Stimulated activated naive CD4-positive, alpha-beta T cell treated with Interleukin-2 at 50 U/mL for 16 hours (primary cell): ENCODE measurements around the gene ACTN4.

Experiments used
- DNase-seq: peaks from one replicate; lab custom pipeline; 2025; lab: John Stamatoyannopoulos, UW

Gene ACTN4

GRCh38 chr19:38725469-38726283 lies 78.2 kb downstream of the ACTN4 start:
- no peak for DNase-seq

GRCh38 chr19:38726284-38726673 lies 78.8 kb downstream of the ACTN4 start:
- no peak for DNase-seq

- DNase-seq, result peak; percentile 24
Measured at GRCh38 chr19:38726761-38727301, 79.4 kb downstream of the ACTN4 start.

- no peak for DNase-seq
Measured at GRCh38 chr19:38727306-38727867, 79.9 kb downstream of the ACTN4 start.

- DNase-seq, result no peak
Measured at GRCh38 chr19:38727868-38728660, 80.6 kb downstream of the ACTN4 start.

DNA sequence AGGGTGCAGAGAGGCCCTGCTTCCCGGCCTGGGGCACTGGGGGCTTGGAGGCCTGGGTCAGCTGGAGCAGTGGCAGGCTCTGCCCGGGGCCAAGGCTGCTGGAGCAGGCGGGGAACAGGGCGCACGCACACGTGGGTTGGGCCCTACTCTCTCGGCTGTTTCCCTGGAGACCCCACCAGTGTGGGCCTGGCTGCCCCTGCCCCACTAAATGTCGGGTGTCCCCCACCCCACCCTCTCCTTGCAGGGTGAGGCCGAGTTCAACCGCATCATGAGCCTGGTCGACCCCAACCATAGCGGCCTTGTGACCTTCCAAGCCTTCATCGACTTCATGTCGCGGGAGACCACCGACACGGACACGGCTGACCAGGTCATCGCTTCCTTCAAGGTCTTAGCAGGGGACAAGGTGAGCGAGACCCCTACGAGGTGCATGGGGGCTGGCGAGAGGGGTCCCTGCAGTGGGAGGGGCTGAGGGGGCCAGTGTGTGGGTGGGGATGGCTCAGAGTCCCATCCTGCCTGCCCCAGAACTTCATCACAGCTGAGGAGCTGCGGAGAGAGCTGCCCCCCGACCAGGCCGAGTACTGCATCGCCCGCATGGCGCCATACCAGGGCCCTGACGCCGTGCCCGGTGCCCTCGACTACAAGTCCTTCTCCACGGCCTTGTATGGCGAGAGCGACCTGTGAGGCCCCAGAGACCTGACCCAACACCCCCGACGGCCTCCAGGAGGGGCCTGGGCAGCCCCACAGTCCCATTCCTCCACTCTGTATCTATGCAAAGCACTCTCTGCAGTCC lies 81.5 kb downstream of the ACTN4 start:
- no peak for DNase-seq

DNA sequence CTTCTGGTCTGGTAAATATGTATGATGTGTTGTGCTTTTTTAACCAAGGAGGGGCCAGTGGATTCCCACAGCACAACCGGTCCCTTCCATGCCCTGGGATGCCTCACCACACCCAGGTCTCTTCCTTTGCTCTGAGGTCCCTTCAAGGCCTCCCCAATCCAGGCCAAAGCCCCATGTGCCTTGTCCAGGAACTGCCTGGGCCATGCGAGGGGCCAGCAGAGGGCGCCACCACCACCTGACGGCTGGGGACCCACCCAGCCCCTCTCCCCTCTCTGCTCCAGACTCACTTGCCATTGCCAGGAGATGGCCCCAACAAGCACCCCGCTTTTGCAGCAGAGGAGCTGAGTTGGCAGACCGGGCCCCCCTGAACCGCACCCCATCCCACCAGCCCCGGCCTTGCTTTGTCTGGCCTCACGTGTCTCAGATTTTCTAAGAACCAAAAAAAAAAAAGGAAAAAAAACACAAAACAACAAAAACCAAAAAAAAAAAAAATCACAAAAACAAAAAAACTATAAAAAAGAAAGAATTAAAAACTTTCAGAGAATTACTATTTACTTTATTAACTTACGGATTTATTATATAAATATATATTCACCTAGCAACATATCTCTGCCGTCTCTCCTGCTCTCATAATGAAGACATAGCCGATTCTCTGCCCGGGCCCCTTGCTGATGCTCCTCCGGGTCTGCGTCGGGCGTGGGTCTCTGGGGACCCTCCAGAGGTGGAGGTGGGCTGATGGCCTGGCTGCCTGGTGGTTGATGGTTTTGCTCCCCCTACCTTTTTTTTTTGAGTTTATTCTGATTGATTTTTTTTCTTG lies 82.4 kb downstream of the ACTN4 start:
- DNase-seq, result peak; percentile 69

DNA sequence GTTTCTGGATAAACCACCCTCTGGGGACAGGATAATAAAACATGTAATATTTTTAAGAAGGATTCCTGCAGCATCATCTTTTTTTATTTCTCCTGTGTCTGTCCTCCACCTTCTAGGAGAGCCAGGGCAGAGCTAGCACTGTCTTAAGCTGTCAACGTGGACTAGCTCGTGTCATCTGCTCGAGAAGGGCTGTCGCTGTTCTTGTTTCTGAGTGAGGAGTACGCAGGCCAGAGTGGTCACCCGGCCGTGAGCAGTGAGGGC lies 83.0 kb downstream of the ACTN4 start:
- DNase-seq, result no peak

- no peak for DNase-seq
Measured at GRCh38 chr19:38730731-38731589, 83.5 kb downstream of the ACTN4 start.

GRCh38 chr19:38731654-38732301 lies 84.3 kb downstream of the ACTN4 start:
- DNase-seq, result no peak

DNA sequence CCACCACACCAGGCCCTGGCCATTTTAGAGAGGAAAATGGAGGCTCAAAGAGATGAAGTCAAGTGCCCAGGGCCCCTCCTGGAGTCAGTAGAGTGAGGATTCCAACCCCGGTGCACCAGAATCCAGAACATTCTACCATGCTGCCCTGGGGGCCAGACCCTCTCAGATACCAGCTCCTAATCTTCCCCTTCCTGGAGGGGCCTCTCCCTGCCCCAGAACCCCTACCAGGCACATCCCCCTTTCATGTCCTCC lies 85.7 kb downstream of the ACTN4 start:
- DNase-seq, result no peak

- no peak for DNase-seq
Measured at GRCh38 chr19:38733493-38734175, 86.2 kb downstream of the ACTN4 start.

DNA sequence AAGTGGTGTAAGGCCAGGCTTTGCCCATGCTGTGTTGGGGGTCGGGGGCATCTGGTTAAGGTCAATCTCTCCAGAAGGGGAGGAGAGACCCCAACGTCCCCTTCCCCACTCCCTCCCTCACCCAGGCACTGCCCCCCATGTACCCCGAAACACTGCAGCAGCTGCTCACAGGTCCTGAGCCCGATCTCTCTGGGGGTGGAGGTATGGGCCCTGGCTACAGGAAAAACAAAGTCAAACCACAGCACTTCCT lies 86.7 kb downstream of the ACTN4 start:
- no peak for DNase-seq

DNA sequence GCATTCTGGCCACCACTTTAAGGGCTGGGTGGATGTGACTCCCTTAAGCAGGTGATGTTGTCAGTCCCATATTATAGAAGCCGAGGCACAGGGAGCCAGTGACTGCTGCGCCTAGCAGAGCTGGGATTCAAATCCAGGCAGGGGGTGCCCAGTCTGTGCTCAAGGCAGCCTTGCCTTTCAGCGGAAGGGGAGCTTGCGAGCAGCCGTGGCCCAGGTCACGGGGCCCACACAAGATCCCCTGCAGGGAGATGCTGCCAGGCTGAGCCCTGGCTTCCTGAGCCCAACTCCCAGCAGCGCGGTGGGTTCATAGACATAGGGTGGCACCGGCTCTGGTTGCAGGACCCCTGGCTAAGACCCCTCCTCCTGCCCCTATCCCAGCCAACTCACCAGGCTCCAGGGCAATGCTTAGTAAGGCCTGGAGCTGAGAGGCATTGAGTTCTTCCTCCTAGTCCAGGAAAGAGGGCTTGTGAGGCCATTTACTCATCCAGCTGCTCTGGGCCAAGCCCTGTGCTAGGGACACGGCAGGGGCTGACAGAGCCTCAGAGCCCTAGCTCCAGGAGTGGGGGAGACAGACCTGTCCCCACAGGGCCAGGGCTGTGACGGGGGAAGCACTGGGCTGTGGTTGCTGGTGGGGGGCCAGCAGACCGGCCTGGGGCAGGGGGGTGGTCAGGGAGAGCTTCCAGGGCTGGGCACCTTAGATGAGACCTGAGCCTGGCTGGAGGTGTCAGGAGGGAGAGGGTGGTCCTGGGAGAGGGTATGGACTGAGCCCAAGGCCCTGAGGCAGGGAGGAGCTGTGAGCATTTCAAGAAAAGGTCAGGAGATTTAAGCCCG lies 87.2 kb downstream of the ACTN4 start:
- peak; percentile 13 for DNase-seq

DNA sequence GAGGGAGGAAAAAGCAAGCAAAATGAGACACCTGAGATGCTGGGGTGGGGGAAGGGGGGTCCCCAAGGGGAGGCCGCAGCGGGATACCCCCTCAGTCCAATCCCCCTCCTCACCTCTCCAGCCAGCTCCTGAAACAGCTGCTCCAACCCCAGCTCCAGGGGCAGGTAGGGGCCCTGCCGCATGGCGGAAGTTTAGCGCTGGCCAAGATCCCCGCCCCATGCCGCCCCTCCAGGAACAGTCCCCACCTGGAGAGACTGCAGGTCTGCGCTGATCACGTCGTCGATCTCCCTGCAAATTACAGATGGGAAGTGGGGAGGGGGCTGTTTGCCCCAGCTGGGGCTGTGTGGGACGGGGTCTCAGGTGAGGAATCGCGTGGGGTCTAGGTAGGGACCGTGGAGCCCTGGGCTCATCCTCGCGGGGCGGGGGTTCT lies 87.8 kb downstream of the ACTN4 start:
- DNase-seq, result no peak

DNA sequence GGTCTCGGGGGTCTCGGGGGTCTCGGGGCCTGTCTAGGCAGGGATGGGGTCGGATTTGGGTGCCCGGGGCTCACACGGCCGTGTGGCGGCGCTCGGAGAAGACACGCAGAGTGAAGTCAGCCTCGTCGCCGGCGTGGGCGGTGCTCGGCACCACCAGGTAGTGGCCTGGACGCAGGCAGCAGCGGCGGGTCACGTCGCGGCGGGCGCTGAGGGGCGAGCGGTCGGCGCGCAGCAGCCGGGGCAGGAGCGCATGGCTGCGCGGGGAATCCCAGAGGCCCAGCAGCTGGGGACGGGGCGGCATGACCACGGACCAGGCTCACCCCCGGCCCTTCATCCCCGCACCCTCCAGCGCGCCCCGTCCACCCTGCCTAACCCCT lies 88.6 kb downstream of the ACTN4 start:
- DNase-seq, result peak; percentile 65

DNA sequence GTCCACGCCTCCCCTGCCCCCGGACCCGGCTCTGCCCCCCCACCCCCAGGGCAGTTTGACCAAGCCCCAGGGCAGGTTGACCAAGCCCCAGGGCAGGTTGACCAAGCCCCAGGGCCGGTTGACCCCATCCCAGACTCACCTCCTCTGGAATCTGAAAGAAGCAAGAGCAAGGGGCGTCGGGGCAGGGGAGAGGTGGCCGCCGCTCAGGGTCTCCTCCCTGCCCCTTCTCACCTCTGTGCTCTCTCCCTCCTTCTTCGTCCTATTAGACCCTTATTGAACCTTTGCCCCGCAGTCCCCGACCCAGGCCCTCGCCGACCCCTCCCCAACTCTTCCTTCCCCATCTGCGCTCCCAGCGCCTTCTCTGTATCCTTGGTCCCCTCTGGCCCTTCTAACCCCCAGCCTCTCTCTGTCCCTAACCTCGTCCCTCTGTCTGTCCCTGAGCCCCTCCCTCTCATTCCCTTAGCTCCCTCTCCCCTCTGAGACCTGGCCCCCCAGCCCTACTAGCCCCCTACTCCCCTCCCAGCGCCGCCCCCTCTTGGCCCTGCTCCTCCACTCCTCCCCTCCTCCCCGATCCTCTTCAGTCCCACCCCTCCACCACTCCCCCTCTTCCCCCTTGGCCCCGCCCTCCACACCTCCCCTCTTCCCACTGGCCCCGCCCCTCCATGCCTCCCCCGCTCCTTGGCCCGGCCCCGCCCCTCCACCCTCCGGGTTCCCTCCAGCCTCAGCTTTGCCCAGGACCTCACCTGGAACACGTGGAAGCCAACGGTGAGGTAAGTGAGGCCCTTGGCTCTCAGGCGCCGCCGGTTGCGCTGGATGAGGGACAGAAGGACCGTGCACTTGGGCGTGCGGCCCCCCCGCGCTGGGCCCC lies 89.2 kb downstream of the ACTN4 start:
- DNase-seq, result peak; percentile 54

DNA sequence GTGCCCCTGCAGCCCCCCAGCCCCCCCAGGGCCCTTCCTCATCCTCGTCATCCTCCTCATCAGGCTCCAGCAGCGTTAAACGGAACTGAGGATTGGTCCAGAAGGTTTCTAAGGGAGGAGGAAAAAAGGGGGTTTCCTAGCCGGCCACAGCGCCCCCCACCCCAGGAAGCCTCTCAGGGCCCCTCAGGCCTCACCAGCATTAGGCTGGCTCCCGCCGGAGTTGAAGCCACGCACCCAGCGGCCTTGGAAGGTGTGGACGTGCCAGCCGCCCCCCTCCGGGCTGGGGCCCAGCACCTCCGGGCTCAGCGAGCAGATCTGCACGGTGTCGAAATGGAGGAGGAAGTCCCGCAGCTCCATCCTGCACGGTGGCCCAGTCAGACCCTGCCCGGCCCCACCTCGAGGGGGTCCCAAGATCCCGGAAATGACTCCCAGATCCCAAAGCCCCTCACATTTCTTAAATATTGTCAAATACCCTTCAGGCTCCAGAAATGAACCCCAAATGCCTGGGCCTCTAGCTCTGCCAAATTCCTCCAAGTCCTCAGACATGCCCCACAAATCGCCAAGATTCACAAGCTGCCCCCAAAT lies 89.9 kb downstream of the ACTN4 start:
- no peak for DNase-seq
